Mammary epithelial cell (primary cell): ENCODE measurements around the gene ANTXR1.

Source experiments
- EZH2 ChIP-seq: IDR thresholded peaks from 2 replicates; pipeline ENCODE4 v1.6.1; 2012; ENCODE audit warnings: low read length, inconsistent platforms, borderline replicate concordance
- TF ChIP-seq, protein P1 (sequence below), 2 donors: IDR thresholded peaks in 1 of 2; conservative IDR thresholded peaks in 1 of 2; 2 replicates each; pipeline ENCODE4 v1.5.1; 2011 to 2012; ENCODE audit warnings: inconsistent platforms in 2 of 2, low read length in 2 of 2, mild to moderate bottlenecking in 2 of 2, control low read depth in 1 of 2, low read depth in 1 of 2; ENCODE audit not compliant: insufficient read depth in 1 of 2; ENCODE audit errors: extremely low read depth in 1 of 2

- TF ChIP-seq, protein P1, sequence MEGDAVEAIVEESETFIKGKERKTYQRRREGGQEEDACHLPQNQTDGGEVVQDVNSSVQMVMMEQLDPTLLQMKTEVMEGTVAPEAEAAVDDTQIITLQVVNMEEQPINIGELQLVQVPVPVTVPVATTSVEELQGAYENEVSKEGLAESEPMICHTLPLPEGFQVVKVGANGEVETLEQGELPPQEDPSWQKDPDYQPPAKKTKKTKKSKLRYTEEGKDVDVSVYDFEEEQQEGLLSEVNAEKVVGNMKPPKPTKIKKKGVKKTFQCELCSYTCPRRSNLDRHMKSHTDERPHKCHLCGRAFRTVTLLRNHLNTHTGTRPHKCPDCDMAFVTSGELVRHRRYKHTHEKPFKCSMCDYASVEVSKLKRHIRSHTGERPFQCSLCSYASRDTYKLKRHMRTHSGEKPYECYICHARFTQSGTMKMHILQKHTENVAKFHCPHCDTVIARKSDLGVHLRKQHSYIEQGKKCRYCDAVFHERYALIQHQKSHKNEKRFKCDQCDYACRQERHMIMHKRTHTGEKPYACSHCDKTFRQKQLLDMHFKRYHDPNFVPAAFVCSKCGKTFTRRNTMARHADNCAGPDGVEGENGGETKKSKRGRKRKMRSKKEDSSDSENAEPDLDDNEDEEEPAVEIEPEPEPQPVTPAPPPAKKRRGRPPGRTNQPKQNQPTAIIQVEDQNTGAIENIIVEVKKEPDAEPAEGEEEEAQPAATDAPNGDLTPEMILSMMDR (conservative IDR thresholded peaks at IDR 0.05 in 1 of 2, IDR thresholded peaks at IDR 0.05 in 1 of 2; ENCODE audit: extremely low read depth in 1 of 2, insufficient read depth in 1 of 2, low read depth in 1 of 2, low read length in 2 of 2) = no peak
- no peak for TF ChIP-seq EZH2
Measured at GRCh38 chr2:69087211-69087911, 74.4 kb downstream of the ANTXR1 start.
